Cerebellar nuclear complex (tissue), 1 donor: ENCODE measurements around the gene ABI3.
A peak's percentile ranks its signal among the peaks of the same experiment; 100 is the strongest.
"Not testable (repeated sequence)": the region's sequence is repeated elsewhere in the genome, so short reads cannot be mapped to it uniquely, and the experiment has no call there.

Experiments
- DNase-seq, 2 experiments: peaks; one replicate each; lab custom pipeline; 2025; lab: John Stamatoyannopoulos, UW

ABI3 gene, protein sequence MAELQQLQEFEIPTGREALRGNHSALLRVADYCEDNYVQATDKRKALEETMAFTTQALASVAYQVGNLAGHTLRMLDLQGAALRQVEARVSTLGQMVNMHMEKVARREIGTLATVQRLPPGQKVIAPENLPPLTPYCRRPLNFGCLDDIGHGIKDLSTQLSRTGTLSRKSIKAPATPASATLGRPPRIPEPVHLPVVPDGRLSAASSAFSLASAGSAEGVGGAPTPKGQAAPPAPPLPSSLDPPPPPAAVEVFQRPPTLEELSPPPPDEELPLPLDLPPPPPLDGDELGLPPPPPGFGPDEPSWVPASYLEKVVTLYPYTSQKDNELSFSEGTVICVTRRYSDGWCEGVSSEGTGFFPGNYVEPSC

DNA sequence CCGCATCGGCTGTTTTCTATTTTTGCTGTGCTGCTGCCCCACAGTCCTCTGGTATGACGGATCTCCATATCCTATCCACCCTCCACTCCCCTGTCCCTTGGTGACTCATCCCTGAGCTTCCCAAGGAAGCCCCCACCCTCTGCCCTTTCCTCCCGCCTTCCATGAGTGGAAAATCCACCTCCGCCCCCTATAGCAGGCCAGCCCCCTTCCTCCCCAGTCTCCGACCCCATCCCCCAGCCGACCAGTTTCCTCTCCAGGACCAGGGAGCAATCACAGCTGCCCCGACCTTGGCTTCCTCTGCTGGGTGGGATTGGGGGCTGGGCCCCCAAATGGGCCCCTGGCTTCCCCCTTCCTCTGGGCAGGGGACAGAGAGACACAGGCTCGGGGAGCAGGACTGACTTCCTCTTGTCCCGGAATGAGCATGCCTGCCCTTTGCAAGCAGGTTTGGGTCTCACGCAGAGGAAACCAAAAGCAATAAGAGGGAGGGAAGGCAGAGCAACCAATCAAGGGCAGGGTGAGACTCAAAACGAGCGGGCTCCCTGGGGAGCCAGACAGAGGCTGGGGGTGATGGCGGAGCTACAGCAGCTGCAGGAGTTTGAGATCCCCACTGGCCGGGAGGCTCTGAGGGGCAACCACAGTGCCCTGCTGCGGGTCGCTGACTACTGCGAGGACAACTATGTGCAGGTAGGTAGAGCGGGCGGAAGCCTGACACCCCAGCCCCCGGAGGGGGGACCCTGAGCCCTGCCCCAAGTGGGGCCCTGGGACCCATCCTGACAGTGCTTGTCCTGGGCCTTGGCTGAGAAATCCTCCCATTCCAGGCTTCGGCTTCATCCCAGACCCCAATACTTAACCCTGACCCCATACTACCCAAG is at the start of gene ABI3, which contains the start of gene GNGT2:
Gene ABI3, plus strand, starts transcription at position 550 of the 872 bp plus-strand sequence. Its CDS starts 18 bp downstream, at position 568.
Gene GNGT2, minus strand, starts transcription at position 417 of the 872 bp plus-strand sequence. CDS start 3,152 bp downstream, outside the sequence.
- no peak for DNase-seq

DNA sequence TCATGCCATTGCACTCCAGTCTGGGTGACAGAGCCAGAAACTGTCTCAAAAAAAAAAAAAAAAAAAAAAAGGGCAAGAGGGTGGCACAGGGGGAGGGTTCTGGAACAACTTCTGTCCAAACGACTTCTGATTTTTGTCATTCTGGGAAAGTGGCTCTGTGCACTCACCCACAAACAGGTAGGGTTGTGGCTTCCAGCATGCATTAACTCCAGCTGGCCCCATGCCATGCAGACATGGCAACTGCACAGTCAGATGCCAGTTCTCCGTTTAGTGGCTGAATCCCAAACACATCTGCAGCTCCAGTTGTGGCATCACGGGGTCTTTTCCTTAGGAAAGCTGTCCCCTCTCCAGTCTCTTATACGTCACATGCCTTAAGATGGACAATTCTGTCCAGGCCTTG is 47.6 kb upstream of the ABI3 start:
- no peak for DNase-seq

DNA sequence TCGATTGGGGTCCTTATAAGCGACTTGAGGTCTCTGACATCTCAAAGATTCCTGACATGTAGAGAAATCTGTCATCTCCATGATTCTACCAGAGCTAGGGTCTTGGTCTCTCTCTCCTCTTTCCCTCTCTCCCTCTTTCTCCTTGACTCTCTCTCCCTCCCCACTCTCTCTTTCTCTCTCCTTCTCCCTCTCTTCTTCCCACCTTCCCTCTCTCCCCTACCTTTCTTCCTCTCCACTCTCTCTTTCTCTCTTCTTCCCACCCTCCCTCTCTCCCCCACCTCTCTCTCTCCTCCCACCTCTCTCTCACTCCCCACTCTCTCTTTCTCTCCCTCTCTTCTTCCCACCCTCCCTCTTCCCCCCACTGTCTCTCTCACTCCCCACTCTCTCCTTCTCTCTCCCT is 45.4 kb upstream of the ABI3 start:
- DNase-seq, result no peak

DNA sequence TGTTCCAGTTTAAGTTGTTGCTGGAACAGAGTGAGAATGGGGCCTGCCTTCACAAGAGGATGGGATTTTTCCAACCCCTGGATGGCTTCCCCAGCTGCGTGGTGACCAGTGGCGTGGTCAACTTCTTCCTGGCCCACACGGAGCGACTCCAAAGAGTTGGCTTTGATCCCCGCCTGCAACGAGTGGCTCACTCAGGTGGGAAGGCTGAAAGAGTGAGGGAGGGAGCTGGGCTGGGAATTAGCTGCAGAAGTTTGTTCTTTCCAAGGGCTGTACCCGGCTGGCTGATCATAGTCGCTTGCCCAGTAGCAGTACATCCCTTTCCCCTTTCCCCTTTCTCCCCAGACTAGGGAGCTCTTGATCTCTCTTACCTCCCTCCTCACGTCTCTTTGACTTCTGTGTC is 41.8 kb upstream of the ABI3 start:
- DNase-seq, result no peak

DNA sequence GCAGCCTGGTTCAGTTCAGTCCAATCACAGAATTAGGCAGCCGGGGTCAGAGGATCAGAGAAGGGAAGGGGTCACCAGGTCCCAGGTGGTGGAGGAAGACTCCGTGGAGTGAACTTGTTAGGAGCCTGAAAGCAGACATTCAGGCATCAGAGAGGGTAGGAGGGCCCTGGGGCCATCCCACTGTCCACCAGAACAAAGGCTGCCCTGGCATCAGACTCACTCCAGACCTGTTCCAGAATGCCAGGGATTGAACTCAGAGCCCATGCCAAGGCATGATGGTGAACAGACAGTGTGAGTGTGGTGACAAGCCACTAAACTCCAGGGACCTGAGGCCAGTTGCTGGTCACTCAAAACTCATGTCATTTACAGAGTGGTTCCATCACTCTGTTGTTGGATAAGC is 40.3 kb upstream of the ABI3 start:
- DNase-seq, result no peak

DNA sequence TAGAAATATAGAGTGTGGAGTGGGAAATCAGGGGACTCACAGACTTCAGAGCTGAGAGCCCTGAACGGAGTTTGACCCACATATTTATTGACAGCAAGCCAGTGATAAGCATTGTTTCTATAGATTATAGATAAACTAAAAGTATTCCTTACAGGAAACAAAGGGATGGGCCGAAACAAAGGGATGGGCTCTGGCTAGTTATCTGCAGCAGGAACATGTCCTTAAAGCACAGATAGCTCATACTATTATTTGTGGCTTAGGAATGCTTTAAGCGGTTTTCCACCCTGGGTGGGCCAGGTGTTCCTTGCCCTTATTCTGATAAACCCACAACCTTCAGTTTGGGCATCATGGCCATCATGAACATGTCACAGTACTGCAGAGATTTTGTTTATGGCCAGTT is 39.8 kb upstream of the ABI3 start:
- DNase-seq, result not testable (repeated sequence)

DNA sequence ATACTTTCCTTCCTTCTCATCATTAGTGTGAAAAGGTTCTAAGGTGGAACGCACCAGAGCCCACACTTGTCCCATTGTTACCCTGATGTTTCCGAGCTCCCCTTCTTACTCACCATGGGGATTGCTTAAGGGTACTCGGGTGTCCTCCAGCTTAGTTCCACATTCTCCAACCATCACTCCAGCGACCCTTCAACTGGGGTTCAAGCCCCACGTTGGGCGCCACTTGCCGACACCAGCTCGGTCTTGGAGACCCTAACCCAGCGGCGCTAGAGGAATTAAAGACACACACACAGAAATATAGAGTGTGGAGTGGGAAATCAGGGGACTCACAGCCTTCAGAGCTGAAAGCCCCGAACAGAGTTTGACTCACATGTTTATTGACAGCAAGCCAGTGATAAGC is 34.5 kb upstream of the ABI3 start:
- DNase-seq, result not testable (repeated sequence)

DNA sequence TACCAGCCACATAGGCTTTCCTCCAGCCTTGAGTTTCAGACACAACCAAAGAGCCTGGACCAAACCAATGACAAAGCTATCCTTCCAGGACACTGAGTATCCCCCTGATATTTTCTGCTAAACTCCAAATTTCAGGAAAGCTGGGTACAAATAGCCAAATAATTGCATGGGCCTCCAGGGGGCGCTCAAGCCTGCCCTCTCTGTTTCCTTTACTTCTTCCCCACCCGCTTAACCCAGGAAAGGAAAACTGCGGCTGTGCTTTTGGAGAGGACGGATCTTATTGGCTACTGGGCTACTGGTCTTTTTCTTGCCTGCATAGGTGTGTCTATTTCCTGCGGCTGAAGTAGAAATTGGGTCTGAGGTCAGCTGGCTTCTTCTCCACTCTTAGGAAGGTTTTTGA is 30.2 kb upstream of the ABI3 start:
- no peak for DNase-seq

DNA sequence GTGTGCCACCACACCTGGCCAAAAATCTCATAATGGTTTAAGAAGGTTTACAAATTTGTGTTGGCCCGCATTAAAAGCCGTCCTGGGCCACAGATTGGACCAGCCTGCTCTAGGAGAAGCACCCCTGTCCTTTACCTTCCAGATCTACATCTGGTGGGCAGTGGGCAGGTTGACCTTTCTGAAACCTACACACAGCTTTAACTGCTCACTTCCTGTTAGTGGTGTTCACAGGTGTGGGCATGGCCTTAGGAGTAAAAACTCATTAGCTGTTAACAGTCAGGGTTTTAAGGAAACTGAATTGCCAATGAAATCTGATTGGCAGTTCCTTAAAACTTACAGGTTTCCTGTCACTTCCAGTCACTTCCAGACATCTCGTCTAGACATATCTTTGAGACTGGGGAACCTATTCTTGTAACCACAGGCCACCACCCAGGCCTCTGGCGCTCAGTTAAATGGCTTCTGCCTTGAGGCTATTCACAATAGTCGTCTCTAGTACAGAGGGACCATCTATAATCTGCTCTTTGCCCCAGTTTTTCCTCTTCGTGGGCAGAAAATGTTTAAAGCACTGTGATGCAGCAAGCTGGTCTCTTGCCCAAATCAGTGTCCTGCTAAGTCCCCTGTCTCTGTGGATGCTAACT is 29.4 kb upstream of the ABI3 start:
- DNase-seq, result no peak

DNA sequence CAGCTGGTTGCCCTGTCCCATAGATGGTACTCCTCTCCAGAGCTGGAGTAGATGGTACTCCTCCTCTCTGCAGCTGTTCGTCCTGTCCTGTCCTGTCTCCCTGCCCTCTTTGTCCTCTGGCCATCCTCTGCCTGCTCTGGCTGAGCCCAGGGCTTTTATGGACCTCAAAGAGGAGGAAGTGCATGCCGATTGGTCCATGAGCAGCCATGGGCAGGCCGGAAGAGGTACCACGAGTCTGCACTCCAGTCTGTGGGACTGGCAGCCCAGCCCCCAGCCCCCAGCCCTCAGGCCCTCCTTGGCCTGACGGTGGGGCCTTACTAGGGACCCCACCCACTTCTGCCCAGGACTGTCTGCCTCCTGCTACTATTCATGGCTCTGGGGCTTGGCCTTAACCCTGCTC is 27.2 kb upstream of the ABI3 start:
- DNase-seq, result no peak

DNA sequence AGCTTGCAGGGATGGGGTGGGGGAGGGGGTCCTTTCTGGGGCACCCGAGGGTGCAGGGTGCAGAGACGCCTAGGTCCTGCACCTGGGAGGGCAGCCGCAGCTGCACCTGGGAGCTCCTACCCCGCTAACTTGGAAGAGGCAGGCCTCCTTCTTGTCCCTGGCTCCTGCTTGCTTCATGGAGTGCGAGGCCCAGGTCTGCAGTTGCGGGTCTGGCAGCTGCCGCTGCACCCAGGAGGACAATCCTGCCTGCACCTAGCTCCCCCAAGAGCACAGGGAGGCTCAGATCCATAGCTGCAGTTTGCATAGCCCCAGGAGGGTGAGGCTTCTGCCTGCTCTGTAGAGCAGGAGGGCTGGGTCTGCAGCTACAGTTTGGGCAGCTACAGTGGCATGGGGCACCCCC is 26.7 kb upstream of the ABI3 start:
- no peak for DNase-seq

DNA sequence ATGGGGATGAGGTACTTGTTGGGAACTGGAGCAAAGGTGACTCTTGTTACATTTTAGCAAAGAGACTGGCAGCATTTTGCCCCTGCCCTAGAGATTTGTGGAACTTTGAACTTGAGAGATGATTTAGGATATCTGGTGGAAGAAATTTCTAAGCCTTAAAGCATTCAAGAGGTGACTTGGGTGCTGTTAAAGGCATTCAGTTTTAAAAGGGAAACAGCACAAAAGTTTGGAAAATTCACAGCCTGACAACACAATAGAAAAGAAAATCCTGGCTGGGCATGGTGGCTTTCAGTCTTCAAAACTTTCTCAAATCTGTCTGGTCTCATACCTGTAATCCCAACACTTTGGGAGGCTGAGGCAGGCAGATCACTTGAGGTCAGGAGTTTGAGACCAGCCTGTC is 26.0 kb upstream of the ABI3 start:
- DNase-seq, result not testable (repeated sequence)

DNA sequence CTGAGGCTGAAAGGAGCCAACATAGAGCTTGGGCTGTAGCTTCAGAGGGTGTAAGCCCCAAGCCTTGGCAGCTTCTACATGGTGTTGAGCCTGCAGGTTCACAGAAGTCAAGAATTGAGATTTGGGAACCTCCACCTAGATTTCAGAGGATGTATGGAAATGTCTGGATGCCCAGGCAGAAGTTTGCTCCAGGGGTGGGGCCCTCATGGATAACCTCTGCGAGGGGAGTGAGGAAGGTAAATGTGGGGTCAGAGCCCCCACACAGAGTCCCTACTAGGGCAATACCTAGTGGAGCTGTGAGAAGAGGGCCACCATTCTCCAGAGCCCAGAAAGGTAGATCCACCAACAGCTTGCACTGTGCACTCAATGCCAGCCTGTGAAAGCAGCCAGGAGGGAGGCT is 25.1 kb upstream of the ABI3 start:
- DNase-seq, result not testable (repeated sequence)

DNA sequence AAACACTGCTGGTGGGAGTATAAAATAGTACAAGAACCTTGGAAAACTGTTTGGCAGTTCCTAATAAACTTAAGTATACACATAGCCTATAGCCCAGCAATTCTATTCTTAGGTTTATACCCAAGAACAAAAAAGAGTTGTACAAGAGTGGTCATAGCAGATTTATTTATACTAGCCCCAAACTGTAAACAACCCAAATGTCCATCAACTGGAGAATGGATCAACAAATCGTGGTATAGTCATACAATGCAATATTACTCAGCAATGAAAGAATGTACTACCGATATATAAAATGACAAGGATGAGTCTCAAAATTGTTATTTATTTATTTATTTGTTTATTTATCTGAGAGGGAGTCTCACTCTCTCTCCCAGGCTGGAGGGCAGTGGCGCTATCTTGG is 23.2 kb upstream of the ABI3 start:
- DNase-seq, result no peak

DNA sequence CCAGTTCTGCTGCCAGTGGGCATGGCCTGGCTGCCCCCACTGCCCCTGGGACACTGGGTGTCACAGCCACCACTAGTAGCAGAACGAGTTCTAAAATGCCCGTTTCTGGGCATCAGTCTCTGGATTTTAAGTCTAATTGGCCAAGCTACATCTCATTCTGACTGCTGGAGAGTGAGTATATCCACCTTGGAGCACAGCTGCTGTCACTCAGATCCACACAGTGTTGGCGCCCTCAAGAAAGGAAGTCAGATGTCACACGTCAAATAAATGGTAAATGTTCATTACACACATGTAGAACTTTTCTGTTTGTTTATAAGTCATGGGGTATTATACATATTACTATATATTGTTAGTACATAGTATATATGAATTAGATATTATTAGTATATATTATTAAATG is 19.6 kb upstream of the ABI3 start:
- no peak for DNase-seq

DNA sequence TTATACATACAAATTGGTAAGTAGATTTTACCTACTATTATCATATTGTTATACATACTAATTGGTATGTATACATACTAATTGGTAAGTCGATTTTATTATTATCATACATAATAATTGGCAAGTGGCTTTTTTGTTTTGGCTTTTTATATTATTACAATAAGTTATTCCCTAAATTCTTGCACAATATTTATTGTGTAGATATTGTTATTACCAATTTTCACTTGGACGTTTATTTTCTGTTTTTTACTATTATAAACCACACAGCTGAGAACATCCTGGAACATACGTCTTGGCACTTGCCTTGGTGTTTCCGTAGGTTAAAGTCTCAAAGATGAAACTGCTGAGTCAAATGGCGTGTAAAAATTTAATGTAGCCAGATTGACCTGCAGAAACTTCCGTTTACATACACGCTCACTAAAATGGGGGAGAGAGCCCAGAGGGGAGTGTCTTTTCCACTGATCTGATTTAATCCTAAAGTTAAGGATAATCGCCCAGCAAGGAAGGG is 19.0 kb upstream of the ABI3 start:
- DNase-seq, result no peak

DNA sequence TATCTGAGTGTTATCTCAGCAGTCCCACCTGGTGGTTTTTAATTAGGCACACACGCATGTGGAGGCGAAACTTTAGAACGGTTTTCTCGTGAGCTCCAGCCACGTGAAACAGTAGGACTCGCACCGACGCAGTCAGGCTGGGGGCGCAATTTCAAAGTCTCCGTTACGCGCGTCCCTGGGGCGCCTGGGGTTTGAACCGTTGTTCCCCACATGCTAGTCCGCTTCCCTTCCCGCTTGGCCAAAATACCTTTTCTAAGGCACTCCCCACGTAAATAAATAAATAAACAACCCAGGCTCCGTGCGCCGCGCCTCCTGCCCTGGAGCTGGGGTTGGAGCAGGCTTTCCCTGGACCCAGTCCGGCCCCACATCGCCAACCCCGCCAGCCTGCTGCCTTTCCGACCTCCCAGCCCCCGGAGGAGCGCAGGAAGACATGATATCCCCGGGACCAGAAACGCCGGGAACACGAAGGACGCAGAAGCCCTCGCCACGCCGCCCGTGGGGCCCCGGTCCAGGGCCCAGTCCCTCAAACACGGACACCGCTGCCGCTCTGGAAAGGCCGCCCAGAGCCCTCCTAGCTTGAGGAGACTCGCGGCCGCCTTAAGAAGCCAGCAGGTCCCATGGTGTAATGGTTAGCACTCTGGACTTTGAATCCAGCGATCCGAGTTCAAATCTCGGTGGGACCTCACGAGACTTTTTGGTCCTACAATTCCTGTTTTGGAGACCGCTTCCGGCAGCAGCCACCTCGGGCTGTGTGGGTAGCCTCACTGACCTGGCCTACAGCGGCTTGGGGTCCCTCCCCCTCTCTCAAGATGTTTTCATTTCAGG is 18.4 kb upstream of the ABI3 start:
- DNase-seq, result peak; percentile 30 to 90

DNA sequence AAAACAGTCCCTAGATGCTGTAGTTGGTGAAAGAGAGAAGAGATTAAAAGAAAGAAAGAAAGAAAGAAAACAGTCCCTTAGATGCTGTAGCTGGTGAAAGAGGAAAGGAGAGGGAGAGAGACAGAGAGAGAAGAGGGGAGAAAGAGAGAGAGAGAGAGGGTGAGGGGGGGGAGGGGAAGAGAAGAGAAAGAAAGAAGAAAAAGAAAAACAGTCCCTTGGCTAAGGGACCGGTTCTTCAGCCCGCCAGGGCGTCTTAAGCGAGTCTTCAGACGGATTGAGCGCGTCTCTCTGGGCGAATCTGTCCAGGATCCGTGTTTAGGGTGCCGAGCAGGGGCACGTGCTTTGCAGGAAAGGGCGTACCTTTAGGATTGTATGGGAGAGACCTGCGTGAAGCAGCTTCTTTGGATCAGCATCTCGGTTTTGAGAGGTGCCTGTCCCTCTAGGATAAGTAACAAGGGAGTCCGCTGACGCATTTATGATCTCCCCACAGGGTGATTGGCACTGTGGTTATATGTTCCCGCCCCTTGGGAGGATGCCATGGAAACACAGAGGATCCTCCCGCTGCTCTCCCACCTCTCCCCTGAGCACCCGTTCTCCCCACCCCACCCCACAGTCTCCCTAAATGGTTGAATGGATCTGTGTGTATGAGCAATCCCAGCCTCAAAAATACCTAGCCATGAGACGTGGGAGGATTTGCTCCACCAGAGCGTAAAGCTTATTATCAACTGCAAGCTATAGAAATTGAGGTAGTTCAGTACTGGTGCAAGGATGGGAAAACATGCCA is 16.8 kb upstream of the ABI3 start:
- peak in 1 of 2 experiments; percentile 25 for DNase-seq

DNA sequence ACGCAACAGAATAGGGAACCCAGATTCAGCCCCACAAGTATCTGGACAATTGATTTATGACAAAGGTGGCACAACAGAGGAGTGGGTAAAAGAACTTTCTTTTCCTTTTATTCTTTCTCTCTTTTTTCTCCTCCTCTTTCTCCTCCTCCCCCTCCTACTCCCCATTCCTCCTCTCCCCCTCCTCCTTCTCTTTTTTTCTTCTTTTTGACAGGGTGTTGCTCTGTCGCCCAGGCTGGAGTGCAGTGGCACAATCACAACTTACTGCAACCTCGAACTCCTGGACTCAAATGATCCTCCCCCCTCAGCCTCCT is 16.3 kb upstream of the ABI3 start:
- DNase-seq, result no peak

DNA sequence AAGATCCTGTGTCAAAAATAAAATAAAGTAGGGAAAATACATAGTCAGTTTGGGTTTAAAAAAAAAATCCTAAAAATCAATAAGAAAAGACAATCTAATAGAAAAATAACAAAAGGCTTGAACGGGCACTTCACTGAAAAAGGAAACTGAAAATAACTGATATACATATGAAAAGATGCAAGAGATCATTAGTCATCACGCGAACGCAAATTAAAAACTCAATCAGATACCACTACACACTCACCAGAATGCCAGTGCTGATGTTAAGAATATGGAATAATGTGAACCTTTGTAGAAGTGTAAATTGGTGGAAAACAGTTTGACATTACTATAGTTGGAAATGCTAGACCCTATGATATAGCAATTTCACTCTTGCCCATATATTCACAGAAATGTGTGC is 14.8 kb upstream of the ABI3 start:
- no peak for DNase-seq

DNA sequence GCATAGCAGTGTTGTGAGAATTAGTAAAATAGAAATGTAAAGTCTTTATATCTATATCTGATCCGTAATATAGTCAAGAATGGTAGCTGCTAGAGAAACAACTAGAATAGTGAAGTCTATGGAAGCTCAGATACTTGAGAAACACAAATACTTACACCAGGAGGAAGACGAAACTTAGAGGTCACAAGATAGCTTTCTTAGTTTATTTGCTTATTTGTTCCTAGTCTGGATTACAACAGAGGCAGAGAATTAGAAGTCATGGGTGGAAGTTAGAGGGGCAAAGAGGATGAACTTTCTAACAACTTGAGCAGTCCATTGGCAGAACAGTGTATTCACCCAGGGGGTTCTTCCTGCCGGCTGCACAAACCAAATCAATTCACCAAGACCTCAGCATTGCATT is 14.0 kb upstream of the ABI3 start:
- no peak for DNase-seq
